ENCODE measurements around the gene TTC9B. TPM values are rescaled to one million over a fixed set of nuclear protein-coding genes. Genes with fewer than 3 reads are reported as not detected.

TTC9B gene
- total and polyA plus RNA-seq, 2 of the 4 experiments (the other 2 are of a cell fraction) = not detected

DNA sequence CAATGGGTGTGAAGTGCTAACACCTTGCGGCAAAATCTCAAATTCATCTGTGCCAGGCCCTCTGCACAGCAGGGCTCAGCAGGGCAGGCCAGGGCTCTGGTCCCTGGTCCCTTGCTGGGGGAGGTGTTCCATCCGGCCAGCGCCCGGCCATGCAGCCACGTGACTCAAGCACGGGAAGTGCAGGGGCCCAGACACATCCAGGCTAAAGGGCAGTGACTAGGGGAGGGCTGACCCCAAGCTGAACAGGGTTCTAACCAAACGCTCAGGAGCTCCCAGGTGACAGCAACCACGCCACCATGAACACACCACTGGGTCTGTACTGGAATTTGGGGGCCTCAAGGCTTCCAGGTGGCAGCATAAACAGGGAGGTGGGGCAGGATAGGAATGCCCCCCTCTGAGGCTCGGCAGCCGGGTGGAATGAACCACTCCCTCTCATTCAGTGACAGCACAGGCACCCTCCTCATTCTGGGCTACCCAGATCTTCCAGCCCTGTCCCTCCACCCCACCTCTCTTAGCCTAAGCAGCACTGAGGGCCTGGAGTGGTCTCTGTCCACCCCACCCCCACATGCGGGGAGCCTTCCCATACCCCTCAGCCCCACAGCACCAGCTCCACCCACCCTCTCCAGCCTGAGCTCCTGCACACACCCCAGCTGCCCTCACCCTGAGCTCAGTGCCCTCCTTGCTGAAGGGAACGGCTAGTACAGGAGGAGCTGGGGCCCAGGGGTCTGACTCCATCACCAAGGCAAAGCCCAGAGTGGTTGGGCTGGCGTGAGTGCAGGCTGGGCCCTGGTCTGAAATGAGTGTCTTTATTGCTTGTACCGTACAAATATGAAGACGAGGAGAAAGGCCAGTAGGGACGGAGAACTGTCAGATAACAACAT, 13.6 kb upstream of the TTC9B start:
- Histone ChIP-seq H2AFZ (replicated peaks; ENCODE audit: low read length, poor library complexity) (peak overlapping the region; percentile 84), H2BK15ac (ENCODE audit: low read depth, low read length) (no peak overlapping the region), H3K27ac (ENCODE audit: insufficient read depth, low read length) (peak overlapping the region; percentile 26; the same call in 1 of the 2 replicates), H3K27me3 (ENCODE audit: control insufficient read depth, insufficient read depth, low read length) (no peaks in the 10 kb centered on the region), H4K5ac (ENCODE audit: low read depth, low read length) (peak overlapping the region; percentile 90), H3K4ac (ENCODE audit: low read depth, low read length) (peak overlapping the region; percentile 82; the same call in 1 of the 2 replicates), H4K20me1 (ENCODE audit: insufficient read depth, low read length) (no peaks in the 10 kb centered on the region), H4K8ac (ENCODE audit: low read depth in 2 of 2, low read length in 2 of 2) (peak overlapping the region; percentile 80 to 89), H2AK9ac (replicated peaks; ENCODE audit: low read depth, low read length, poor library complexity) (peak overlapping the region; percentile 81), H3K56ac (ENCODE audit: extremely low read depth, insufficient read depth, low read length) (no peak overlapping the region), H3K9me1 (ENCODE audit: insufficient read depth, low read length) (peaks cover 13% of the 10 kb centered on the region), H3K14ac (replicated peaks; ENCODE audit: low read depth, low read length) (peak overlapping the region; percentile 55), H2AK5ac (ENCODE audit: low read depth, low read length) (peak overlapping the region; percentile 79), H2BK120ac (ENCODE audit: low read depth, low read length) (no peak overlapping the region), H3K18ac (ENCODE audit: low read depth, low read length) (peak overlapping the region; percentile 74; the same call in 1 of the 2 replicates), H4K91ac (ENCODE audit: insufficient read depth, low read depth, low read length) (peak overlapping the region; percentile 39), H2BK20ac (ENCODE audit: low read depth, low read length) (peak overlapping the region; percentile 33; the same call in 1 of the 2 replicates), H3K9ac (ENCODE audit: low read depth, low read length) (no peak overlapping the region), H3K36me3 (ENCODE audit: control insufficient read depth, insufficient read depth, low read length) (peaks cover 28% of the 10 kb centered on the region), H3K79me1 (ENCODE audit: low read depth in 1 of 2, low read length in 2 of 2) (0 out of 4 replicates have a peak, but pooled peaks cover 4 to 7% of the 10 kb centered on the region in 2 experiments), H2BK5ac (ENCODE audit: low read depth, low read length, poor library complexity, severe bottlenecking) (peak overlapping the region; percentile 83), H3K23ac (ENCODE audit: low read depth, low read length) (peak overlapping the region; percentile 48; the same call in 1 of the 2 replicates), H3K4me2 (ENCODE audit: low read depth, low read length) (peak overlapping the region; percentile 65; the same call in 1 of the 2 replicates), H3K4me1 (ENCODE audit: control insufficient read depth, insufficient read depth, low read length) (peaks cover 12% of the 10 kb centered on the region), H3K4me3 (ENCODE audit: insufficient read depth, low read depth, low read length) (no peak overlapping the region), H3K9me3 (ENCODE audit: control insufficient read depth, insufficient read depth, low read length) (no peaks in the 10 kb centered on the region)
- dilution Hi-C loops (cut with HindIII; ENCODE audit: low sequenced_read_pairs, unreplicated experiment) (no loop called here), in situ Hi-C loops (cut with MboI; ENCODE audit: low sequenced_read_pairs) (no loop called here), intact Hi-C loops (cut with micrococcal nuclease) (no loop called here)
- 11% methylated on average over 2 of the region's 16 CpGs; no CpG with 5 or more reads in 1 of the 2 experiments for WGBS, 2 experiments (ENCODE audit: extremely low coverage in 2 of 2, insufficient read length in 1 of 2)
- TF ChIP-seq RFX5 (IDR thresholded peaks at IDR 0.05; ENCODE audit: low read depth, low read length) (no peak), BHLHE40 (IDR thresholded peaks at IDR 0.05; ENCODE audit: low read depth, low read length) (peak; percentile 61; the same call in 1 of the 2 replicates)
- TF ChIP-seq, protein P1, sequence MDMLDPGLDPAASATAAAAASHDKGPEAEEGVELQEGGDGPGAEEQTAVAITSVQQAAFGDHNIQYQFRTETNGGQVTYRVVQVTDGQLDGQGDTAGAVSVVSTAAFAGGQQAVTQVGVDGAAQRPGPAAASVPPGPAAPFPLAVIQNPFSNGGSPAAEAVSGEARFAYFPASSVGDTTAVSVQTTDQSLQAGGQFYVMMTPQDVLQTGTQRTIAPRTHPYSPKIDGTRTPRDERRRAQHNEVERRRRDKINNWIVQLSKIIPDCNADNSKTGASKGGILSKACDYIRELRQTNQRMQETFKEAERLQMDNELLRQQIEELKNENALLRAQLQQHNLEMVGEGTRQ (IDR thresholded peaks at IDR 0.05; ENCODE audit: low read depth, low read length) = peak; percentile 80
- BruUV-seq (replicated peaks) = no TSS peak
- ATAC-seq (ENCODE audit: low read depth) = peak; percentile 74
- no peak for DNase-seq
- POLR2A ChIA-PET (ENCODE audit: unreplicated experiment) = no interaction called here
- CTCF ChIA-PET = no interaction called here
